GM18861 (cell line): ENCODE measurements around the gene DHTKD1.
"Not testable (repeated sequence)": the region's sequence is repeated elsewhere in the genome, so short reads cannot be mapped to it uniquely, and the experiment has no call there.

ENCODE experiments used
- ATAC-seq: cut with Tn5 transposase; IDR thresholded peaks from one replicate; pipeline ENCODE4 v1.9.1; 2021; ENCODE audit not compliant: unreplicated experiment

The DHTKD1 gene

GRCh38 chr10:12062754-12063482, 5.8 kb upstream of the DHTKD1 start:
- ATAC-seq: no peak

- no peak for ATAC-seq
These were observed 5.3 kb upstream of the DHTKD1 start for GRCh38 chr10:12063483-12063818.

GRCh38 chr10:12067336-12067735, 1.4 kb upstream of the DHTKD1 start:
- ATAC-seq: no peak

GRCh38 chr10:12071441-12071840, 2.7 kb downstream of the DHTKD1 start:
- not testable (repeated sequence) for ATAC-seq

- no peak for ATAC-seq
These were observed 4.8 kb downstream of the DHTKD1 start for GRCh38 chr10:12073526-12073925.

- no peak for ATAC-seq
These were observed 8.9 kb downstream of the DHTKD1 start for GRCh38 chr10:12077580-12078180.

- no peak for ATAC-seq
These were observed 12.7 kb downstream of the DHTKD1 start for GRCh38 chr10:12081470-12081869.

GRCh38 chr10:12081879-12082557, 13.3 kb downstream of the DHTKD1 start:
- ATAC-seq: no peak

GRCh38 chr10:12088919-12089318, 20.2 kb downstream of the DHTKD1 start:
- no peak for ATAC-seq

GRCh38 chr10:12091421-12091820, 22.7 kb downstream of the DHTKD1 start:
- no peak for ATAC-seq

- ATAC-seq: not testable (repeated sequence)
These were observed 28.6 kb downstream of the DHTKD1 start for GRCh38 chr10:12097361-12097760.

- ATAC-seq: no peak
These were observed 29.0 kb downstream of the DHTKD1 start for GRCh38 chr10:12097791-12098190.

- no peak for ATAC-seq
These were observed 30.2 kb downstream of the DHTKD1 start for GRCh38 chr10:12098966-12099365.

GRCh38 chr10:12103802-12104201, 35.0 kb downstream of the DHTKD1 start:
- no peak for ATAC-seq

- no peak for ATAC-seq
These were observed 39.0 kb downstream of the DHTKD1 start for GRCh38 chr10:12107781-12108180.

GRCh38 chr10:12109286-12109685, 40.5 kb downstream of the DHTKD1 start:
- no peak for ATAC-seq

- ATAC-seq: no peak
These were observed 42.8 kb downstream of the DHTKD1 start for GRCh38 chr10:12111528-12111927.

GRCh38 chr10:12113627-12114026, 44.9 kb downstream of the DHTKD1 start:
- no peak for ATAC-seq

GRCh38 chr10:12121673-12122072, 52.9 kb downstream of the DHTKD1 start:
- no peak for ATAC-seq

- peak; percentile 85 for ATAC-seq
These were observed 60.7 kb downstream of the DHTKD1 start, which contains the start of gene SEC61A2 for GRCh38 chr10:12129222-12130111. TSS of gene SEC61A2 (plus strand) at chr10:12129677. CDS start at chr10:12129788, 111 bp downstream.

GRCh38 chr10:12130237-12130872, 61.6 kb downstream of the DHTKD1 start:
- ATAC-seq: peak; percentile 47
